H1 (cell line): ENCODE results near the gene PTPN13. TPM values are rescaled to one million over a fixed set of nuclear protein-coding genes. Genes with fewer than 3 reads are reported as not detected.

Experiments
- BACH1 ChIP-seq: IDR thresholded peaks from 2 replicates; pipeline ENCODE4 v1.6.1; 2012; ENCODE audit warnings: low read length, improper control_type of control experiment
- CHD2 ChIP-seq: IDR thresholded peaks from 2 replicates; pipeline ENCODE4 v1.6.1; 2012; ENCODE audit warnings: low read length, improper control_type of control experiment
- CTBP2 ChIP-seq: IDR thresholded peaks from 2 replicates; pipeline ENCODE4 v1.7.0; 2011; ENCODE audit warnings: borderline replicate concordance, mild to moderate bottlenecking, moderate library complexity, mixed read lengths, low read length; ENCODE audit not compliant: insufficient read depth, insufficient read length
- KDM1A ChIP-seq: fragments of 200-600, 300-600 bp; sonication (generic); IDR thresholded peaks from 2 replicates; pipeline ENCODE4 v1.7.1; 2016; ENCODE audit warnings: mild to moderate bottlenecking, low read length, borderline replicate concordance
- MAFK ChIP-seq: IDR thresholded peaks from 2 replicates; pipeline ENCODE4 v1.6.1; 2012; ENCODE audit warnings: low read depth, mild to moderate bottlenecking, improper control_type of control experiment, low read length
- SAP30 ChIP-seq: fragments of 300-600 bp; sonication (generic); IDR thresholded peaks from 2 replicates; pipeline ENCODE4 v1.7.1; 2012; ENCODE audit warnings: low read length, moderate library complexity, mild to moderate bottlenecking, inconsistent platforms; ENCODE audit not compliant: insufficient read depth, insufficient replicate concordance
- polyA plus RNA-seq, 7 experiments: library from polyadenylated mRNA; depleted of rRNA in 3 of 7; stranded (reverse) in 5 of 7; unstranded in 2 of 7; fragments of >200 nt in 5 of 7; fragments of 200-250 nt in 2 of 7; gene quantifications; 1 replicate in 5 of 7; 2 replicates in 1 of 7; 4 replicates in 1 of 7; pipeline versions ENCODE4 v1.2.1 to v1.2.3, GENCODE V29; 2011 to 2013; ENCODE audit warnings: missing spikeins in 2 of 7, mixed read lengths in 2 of 7
- total RNA-seq: library from RNA; stranded (reverse); fragmentation: NEBNext Ultra II Directional; extraction: Animal tissue kit (Norgen Biotek cat#: 25700); gene quantifications from 2 replicates; pipeline ENCODE4 v1.2.1, GENCODE V29; 2021

PTPN13 gene
- total and polyA plus RNA-seq, 2 of the 8 experiments (the other 6 are each of a cell fraction or from before 2014, with no cell fraction given) = 12.7 to 57.9 TPM

DNA sequence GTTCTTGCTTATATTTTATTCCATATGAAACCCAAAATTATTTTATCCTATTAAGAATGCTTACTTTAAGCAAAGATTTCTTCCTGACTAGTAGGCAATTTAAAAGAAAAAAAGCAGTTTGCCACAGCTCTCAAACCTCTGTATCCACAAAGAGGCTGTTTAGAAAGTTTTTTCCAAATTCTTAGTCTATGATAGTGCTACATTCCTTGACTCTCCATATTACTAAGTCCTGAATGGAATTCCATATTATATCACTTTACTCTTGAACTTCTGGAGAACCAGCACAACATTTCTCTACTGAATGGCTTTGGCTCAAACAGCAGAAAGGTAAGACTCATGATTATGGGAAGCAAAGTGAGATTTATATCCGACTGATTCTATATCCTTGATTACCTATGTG lies 246.7 kb downstream of the PTPN13 start (continued):
- no peak for TF ChIP-seq CTBP2
- TF ChIP-seq CHD2 = no peak
- no peak for TF ChIP-seq MAFK
- TF ChIP-seq KDM1A = no peak
- TF ChIP-seq BACH1 = no peak
- TF ChIP-seq SAP30 = no peak
